IMR-90 (cell line): ENCODE data around the gene GRIK3.

ENCODE experiments used
- BHLHE40 ChIP-seq: fragments of 150-350 bp; IDR thresholded peaks from 2 replicates; pipeline ENCODE4 v1.6.1; 2016; ENCODE audit warnings: mild to moderate bottlenecking, low read depth, low read length
- POLR2A ChIP-seq: IDR thresholded peaks from 2 replicates; pipeline ENCODE4 v1.6.1; 2012; ENCODE audit warnings: mild to moderate bottlenecking, low read depth, low read length
- RAD21 ChIP-seq: IDR thresholded peaks from 2 replicates; pipeline ENCODE4 v1.6.1; 2012; ENCODE audit warnings: low read length, improper control_type of control experiment
- TF ChIP-seq, protein P1 (sequence below): conservative IDR thresholded peaks from 2 replicates; pipeline ENCODE4 v1.5.1; 2012; ENCODE audit warnings: mild to moderate bottlenecking, low read depth, low read length, improper control_type of control experiment

DNA sequence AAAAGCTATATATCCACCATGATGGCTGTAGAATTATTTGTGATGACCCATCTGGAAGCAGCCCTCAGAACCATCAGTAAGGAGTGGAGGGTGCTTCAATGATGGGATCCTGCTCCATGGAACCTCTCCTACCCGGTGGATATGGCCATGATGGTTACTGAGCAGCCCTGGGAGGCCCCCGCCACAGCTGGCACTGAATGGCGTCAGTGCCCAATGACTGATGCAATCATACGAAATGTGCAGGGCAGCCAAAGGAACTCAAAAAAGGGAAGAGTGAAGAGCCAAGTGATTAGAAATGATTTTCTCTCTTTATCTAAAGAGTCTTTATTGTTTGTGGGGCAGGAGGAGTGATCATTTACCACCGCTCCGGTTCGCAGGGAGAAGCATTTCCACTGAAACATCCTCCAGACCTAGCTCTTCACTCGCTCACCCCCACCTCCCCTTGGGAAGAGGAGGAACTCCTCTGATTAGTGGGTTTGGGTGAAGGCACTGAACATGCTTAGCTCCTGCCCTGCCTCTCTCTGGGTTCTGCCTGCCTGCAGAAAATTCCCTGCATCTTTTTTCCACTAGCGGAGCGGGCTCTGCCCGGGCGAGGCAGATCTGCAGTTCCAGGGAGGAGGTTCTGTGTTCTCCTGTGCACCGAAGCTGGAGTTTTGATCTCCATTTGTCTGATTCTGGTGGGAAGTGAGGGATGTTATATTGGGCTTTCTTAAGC is 260.3 kb downstream of the GRIK3 start:
- no peak for TF ChIP-seq POLR2A
- TF ChIP-seq, protein P1, sequence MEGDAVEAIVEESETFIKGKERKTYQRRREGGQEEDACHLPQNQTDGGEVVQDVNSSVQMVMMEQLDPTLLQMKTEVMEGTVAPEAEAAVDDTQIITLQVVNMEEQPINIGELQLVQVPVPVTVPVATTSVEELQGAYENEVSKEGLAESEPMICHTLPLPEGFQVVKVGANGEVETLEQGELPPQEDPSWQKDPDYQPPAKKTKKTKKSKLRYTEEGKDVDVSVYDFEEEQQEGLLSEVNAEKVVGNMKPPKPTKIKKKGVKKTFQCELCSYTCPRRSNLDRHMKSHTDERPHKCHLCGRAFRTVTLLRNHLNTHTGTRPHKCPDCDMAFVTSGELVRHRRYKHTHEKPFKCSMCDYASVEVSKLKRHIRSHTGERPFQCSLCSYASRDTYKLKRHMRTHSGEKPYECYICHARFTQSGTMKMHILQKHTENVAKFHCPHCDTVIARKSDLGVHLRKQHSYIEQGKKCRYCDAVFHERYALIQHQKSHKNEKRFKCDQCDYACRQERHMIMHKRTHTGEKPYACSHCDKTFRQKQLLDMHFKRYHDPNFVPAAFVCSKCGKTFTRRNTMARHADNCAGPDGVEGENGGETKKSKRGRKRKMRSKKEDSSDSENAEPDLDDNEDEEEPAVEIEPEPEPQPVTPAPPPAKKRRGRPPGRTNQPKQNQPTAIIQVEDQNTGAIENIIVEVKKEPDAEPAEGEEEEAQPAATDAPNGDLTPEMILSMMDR, result no peak
- no peak for TF ChIP-seq BHLHE40
- no peak for TF ChIP-seq RAD21
